Activated CD8-positive, alpha-beta memory T cell treated with anti-CD3 and anti-CD28 coated beads, Interleukin-2, amount 50 U/mL, for 4 hours (primary cell): ENCODE data around the gene LEMD1.
A peak's percentile ranks its signal among the peaks of the same experiment; 100 is the strongest.

Experiments used
- DNase-seq: peaks from one replicate; pipeline ENCODE4 v3.0.0-alpha.2; 2020

Gene LEMD1

DNA sequence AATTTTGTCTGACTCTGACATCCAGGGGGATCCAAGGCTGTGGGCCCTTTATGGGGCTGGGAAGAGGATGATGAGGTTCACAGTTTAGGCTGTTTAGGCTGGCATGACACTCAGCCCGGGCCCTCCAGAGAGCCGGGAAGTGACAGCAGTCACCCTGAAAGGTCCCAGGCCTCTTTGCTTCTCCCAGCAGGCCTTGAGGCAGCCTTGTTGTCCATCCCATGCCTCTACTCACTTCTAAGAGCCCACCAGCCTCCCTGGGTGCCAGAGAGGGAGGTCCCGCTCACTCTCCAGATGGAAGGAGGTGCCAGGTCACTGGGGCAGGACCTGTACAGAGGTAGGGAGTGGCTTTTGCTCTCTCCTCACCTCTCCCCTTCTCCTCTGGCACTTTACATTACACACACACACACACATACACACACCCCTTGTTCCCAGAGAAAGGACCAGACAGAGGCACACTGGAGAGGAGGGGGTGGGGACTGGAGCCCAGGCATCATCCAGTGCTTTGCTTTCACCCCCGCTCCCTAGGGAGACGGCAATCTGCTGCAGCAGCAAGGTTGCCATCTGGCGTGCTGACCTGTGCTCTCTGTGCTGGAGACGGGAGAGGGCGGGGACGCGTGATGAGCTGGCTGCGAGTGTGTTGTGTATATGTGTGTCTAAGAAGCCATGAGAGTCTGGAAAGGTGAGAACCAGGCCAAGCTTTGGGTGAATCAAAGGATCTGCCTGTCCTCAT, 69.7 kb downstream of the LEMD1 start:
- DNase-seq = no peak

GRCh38 chr1:205350691-205351141, 71.1 kb downstream of the LEMD1 start:
- no peak for DNase-seq

DNA sequence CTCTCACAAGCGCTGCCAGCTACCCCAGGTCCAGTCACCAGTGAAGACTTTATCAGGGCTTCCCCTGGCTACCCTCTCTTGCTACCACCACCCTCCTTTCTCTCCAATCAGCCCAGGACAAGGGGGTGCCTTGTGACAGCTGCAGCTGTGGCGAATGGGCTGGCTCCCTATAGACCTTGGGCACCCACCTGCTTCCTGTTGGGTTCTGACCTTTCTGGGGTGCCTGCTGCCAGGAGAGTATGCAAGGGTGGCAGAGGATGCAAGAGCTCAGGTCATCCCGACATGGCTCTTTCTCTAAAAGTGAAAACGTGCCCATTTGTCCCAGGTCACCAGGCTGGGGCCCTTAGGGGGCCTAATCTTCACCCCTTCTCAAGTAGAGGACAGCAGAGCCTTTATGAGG, 71.7 kb downstream of the LEMD1 start:
- no peak for DNase-seq

GRCh38 chr1:205348554-205349487, 73.0 kb downstream of the LEMD1 start:
- DNase-seq = no peak

DNA sequence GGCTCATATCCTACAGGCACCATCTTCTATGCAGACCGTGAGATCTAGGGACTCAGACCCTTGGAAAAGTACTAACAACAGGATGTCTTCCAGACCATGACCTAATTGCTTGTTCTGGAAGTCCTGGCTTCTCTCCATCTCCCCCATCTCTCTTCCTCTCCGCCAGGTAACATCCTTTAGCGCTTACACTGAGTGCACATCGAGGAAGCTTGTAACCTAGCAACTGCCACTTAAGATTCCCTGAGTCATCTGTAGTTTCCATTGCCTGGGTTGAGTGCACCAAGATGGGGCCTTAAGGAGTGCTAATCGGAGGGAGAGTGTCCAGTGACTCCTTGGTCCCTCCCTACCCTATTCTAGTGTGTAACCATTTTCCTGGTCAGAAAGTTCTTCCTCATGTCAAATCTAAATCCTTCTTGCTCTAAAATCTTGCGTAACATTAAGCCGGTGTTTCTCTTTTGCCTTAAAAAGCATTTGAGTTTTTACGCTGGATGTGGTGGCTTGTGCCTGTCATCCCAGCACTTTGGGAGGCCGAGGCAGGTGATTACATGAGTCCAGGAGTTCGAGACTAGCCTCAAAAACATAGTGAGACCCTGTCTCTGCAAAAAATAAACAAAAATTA, 74.8 kb downstream of the LEMD1 start:
- DNase-seq = no peak

DNA sequence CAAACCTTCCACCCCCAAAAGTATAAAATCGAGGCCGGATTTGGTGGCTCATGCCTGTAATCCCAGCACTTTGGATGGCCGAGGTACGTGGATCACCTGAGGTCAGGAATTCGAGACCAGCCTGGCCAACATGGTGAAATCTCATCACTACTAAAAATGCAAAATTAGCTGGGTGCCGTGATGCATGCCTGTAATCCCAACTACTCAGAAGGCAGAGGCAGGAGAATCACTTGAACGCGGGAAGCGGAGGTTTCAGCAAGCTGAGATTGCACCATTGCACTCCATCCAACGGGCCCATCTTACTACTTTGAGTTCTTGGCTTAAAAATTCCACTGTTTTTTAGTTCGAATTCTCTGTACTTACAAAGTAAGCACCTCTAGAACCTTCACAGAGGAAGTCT, 76.1 kb downstream of the LEMD1 start:
- DNase-seq = no peak

DNA sequence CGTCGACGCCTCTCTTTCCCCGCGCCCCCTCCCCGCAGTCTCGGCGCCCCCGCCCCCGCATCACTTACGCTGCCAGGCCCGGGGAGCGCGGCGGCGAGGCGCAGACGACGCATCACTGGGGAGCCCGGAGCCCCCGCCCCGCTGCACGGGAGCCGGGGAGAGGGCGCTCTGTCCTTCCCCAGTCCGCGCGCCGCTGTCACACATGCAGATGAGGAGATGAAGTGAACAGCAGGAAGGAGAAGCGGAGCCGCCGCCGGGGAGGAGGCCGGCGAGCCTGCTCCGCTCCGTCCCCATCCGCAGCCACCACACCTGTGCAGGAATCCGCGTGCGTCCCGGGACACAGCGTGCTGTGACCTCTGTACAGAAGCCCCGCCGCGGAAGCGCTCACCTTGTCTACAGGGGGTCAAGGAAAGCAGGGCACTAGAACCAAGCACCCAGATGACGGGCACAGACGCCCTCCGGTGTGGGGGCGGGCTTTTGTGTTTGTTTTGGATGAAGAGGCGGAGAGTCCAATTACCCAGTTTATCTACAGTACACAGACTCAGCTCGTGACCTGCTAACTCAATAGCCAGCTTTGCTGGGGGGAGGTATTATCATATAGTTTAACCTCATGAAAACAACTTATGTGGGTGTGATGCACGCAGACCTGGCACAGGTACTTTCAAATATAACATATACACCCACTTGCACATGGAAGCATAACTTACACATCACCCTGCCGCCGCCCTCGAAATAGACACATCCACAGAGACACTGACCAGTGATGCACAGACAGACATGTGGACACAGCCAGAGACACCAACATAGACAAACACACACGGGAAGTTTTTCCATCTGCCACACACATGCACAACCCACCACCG, 77.6 kb downstream of the LEMD1 start:
- peak; percentile 61 for DNase-seq

GRCh38 chr1:205343431-205344065, 78.3 kb downstream of the LEMD1 start:
- DNase-seq = no peak

DNA sequence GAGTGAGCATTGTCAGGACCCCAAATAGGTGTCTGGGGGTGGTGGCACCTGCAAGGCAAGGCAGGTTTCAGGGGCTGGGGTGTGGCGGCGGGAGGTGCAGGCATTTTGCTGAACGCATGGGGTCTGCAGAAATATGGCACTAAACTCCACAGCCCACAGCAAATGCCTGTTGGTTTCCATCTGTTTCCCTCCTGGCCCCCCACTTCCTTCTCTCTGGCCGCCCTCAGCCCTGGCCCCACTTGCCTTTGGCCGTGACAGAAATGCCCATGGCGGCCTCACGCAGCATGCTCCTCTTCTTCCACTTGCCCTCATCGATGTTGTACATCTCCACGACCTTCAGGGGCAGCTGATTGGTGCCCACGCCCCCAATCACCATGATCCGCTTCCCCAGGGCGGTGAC, 78.9 kb downstream of the LEMD1 start:
- DNase-seq = no peak

DNA sequence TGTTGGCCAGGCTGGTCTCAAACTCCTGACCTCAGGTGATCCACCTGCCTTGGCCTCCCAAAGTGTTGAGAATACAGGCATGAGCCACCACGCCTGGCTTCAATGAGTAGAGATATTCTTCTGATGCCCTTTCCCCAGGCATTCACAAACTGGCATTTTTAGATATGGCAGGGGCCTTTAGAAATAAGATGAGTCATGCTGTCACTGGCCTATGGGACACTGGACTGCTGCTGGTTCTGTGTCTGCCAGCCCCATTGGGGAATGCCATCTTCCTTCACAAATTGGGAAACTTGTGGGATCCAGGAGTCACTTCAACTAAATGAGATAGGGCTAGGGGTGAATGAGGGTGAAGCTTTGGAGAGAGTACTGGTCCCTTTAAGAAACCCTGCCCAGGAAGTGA, 81.2 kb downstream of the LEMD1 start:
- no peak for DNase-seq

GRCh38 chr1:205339717-205340116, 82.1 kb downstream of the LEMD1 start:
- DNase-seq = no peak

- DNase-seq = no peak
Measured at GRCh38 chr1:205339197-205339702, 82.6 kb downstream of the LEMD1 start.

GRCh38 chr1:205338011-205338410, 83.8 kb downstream of the LEMD1 start:
- no peak for DNase-seq

DNA sequence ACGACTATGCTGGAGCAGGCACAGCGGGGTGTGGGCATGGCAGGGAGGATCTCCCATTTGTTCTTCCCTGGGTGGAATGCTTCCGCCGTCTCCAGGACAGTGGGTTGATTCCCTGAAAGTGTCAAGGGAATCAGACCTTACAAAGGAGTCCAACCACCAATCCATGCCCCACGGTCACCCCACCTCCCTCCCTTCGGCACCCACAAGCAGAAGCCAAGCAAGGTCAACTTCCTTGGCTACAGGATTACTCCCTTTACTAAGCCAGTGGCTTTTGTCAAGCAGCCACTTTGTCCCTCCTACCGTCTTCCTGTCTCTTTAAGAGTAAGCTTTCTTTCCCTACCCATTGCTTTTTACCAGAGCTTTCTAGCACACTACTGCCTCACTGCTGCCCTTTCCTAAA, 84.4 kb downstream of the LEMD1 start:
- DNase-seq = no peak

DNA sequence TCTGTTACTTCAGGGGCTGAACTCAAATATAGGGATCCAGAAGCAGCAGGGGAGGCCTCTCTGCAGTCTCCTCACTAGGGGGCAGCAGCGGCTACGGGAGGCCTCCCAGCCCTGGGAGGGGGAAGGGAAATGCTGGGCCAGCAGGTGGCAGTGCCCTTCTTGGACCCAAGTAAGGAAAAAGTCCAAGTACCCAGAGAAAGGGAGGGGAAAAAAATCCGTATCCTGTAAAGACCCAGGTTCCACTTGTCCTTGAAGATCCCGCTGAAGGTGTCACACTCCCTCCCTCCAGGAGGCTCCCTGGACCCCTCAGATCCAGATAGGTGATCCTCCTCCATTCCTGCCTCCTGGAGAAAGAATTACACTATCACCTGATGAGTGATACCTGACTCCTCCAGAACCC, 86.2 kb downstream of the LEMD1 start:
- DNase-seq = peak; percentile 80

DNA sequence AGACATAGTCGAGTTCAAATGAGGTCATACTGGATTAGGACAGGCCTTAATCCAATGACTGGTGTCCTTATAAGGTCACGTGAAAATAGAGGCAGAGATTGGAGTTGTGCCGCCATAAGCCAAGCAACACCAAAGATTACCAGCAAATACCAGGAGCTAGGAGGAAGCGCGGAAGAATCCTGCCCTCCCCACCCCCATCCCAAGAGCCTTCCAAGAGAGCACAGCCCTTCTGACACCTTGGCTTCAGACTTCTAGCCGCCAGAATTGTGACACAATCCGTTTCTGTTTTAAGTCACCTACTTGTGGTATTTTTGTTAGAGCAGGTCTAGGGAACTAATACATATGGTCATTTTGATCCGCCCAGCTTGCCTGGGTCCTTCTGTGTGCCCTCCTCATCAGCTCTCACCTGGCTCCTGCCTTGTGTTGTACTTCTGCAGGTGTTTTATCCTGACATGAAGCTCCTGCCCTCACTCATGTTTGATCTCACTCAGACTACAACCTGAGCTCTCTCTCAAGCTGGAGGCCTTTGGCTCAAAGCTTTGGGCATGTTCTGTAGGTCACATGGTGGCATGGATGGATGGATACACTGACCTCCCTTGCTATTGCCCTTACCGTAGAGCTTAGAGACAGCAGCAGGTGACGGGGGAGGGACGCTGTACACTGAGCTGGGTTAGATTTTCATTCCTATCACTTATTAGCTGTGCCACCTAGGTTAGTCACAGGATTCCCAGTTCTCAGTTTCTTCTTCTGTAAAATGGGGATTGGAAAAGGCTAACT, 89.7 kb downstream of the LEMD1 start:
- DNase-seq = no peak
